ENCODE measurements around the gene EPHA5. TPM values are rescaled to one million over a fixed set of nuclear protein-coding genes. Genes with fewer than 3 reads are reported as not detected.

The EPHA5 gene
- total RNA-seq, 1 donor from 2014 or later: 0.86 TPM

GRCh38 chr4:65472531-65472930 is 197.8 kb downstream of the EPHA5 start:
- H3K4me3 ChIP-seq (ENCODE audit: low read depth, low read length): no peak overlapping the region
- TF ChIP-seq CTCF (conservative IDR thresholded peaks at IDR 0.05; ENCODE audit: low read depth, low read length): no peak
- DNase-seq (ENCODE audit: low read depth): no peak

GRCh38 chr4:65467068-65467680 is 203.1 kb downstream of the EPHA5 start:
- H3K4me3 ChIP-seq (ENCODE audit: low read depth, low read length): no peak overlapping the region
- no peak for DNase-seq (ENCODE audit: low read depth)
- no peak for TF ChIP-seq CTCF (conservative IDR thresholded peaks at IDR 0.05; ENCODE audit: low read depth, low read length)

- H3K4me3 ChIP-seq (ENCODE audit: low read depth, low read length): no peak overlapping the region
- no peak for DNase-seq (ENCODE audit: low read depth)
- TF ChIP-seq CTCF (conservative IDR thresholded peaks at IDR 0.05; ENCODE audit: low read depth, low read length): no peak
These were observed 208.5 kb downstream of the EPHA5 start for GRCh38 chr4:65461781-65462180.

- no peak for DNase-seq (ENCODE audit: low read depth)
- no peak overlapping the region for H3K4me3 ChIP-seq (ENCODE audit: low read depth, low read length)
- TF ChIP-seq CTCF (conservative IDR thresholded peaks at IDR 0.05; ENCODE audit: low read depth, low read length): no peak
These were observed 213.3 kb downstream of the EPHA5 start for GRCh38 chr4:65457011-65457410.

- DNase-seq (ENCODE audit: low read depth): no peak
- H3K4me3 ChIP-seq (ENCODE audit: low read depth, low read length): no peak overlapping the region
- TF ChIP-seq CTCF (conservative IDR thresholded peaks at IDR 0.05; ENCODE audit: low read depth, low read length): no peak
These were observed 213.7 kb downstream of the EPHA5 start for GRCh38 chr4:65456579-65456978.

GRCh38 chr4:65453398-65453797 is 216.9 kb downstream of the EPHA5 start:
- TF ChIP-seq CTCF (conservative IDR thresholded peaks at IDR 0.05; ENCODE audit: low read depth, low read length): no peak
- no peak for DNase-seq (ENCODE audit: low read depth)
- no peak overlapping the region for H3K4me3 ChIP-seq (ENCODE audit: low read depth, low read length)

GRCh38 chr4:65450899-65451298 is 219.4 kb downstream of the EPHA5 start:
- DNase-seq (ENCODE audit: low read depth): no peak
- H3K4me3 ChIP-seq (ENCODE audit: low read depth, low read length): no peak overlapping the region
- no peak for TF ChIP-seq CTCF (conservative IDR thresholded peaks at IDR 0.05; ENCODE audit: low read depth, low read length)
